ENCODE results near the gene LILRA6. TPM values are rescaled to one million over a fixed set of nuclear protein-coding genes. Genes with fewer than 3 reads are reported as not detected.

LILRA6 gene
- total and polyA plus RNA-seq, 2 of the 8 experiments (the other 6 are each of a cell fraction or from before 2014, with no cell fraction given), result not detected

DNA sequence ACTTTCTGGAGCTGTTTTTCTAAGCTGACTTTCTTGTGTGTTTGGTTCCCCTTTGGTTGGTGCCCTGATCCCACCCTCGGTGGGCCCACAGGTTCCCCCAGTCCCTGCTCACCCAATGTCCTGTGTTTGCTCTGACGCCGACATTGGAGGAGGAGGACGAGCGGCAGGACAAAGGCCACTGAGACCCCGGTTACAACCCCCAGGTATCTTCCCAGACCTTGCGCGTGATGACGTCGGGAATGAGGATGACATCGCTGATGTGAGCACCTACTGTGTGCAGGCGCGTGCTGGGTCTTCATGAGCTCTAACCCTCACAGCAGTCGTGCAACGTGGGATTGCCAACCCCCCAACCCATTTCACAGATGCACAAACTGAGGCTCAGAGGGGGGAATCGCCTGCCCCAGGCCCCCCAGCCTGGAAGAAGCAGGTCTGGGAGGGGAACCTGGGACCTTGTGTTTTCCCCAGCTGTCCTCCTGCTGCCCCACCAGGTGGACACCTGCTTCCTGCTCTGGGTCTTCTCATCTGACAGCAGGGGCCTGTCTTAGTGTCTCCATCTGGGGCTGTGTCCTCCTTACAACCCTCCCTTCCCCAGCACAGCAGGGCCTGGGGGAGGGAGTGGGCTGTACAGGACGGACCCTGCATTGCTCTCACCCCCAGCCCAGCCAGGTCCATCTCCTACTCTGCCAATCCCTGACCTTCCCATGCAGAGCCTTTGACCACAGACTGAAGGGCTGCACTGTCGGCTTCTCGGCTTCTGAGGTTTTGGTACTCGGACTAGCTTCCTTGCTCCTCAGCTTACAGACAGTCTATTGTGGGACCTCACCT lies 4.7 kb upstream of the LILRA6 start (continued):
- TF ChIP-seq, protein P1, sequence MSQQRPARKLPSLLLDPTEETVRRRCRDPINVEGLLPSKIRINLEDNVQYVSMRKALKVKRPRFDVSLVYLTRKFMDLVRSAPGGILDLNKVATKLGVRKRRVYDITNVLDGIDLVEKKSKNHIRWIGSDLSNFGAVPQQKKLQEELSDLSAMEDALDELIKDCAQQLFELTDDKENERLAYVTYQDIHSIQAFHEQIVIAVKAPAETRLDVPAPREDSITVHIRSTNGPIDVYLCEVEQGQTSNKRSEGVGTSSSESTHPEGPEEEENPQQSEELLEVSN (IDR thresholded peaks at IDR 0.05), result no peak
